ENCODE measurements around the gene ALK. TPM values are rescaled to one million over a fixed set of nuclear protein-coding genes. Genes with fewer than 3 reads are reported as not detected.

The ALK gene
- total and polyA plus RNA-seq, 2 donors (not counting 1 experiment from before 2014, with no cell fraction given), result not detected

- Mint-ChIP-seq H3K4me3 (no peak overlapping the region), H3K27me3 (peaks cover 16% of the 10 kb centered on the region), H3K27ac (no peak overlapping the region), H3K4me1 (no peaks in the 10 kb centered on the region), H3K9me3 (ENCODE audit: insufficient read depth) (peaks cover 3% of the 10 kb centered on the region)
- no peak overlapping the region for H2AFZ ChIP-seq (ENCODE audit: insufficient read depth, low read depth, low read length, poor library complexity, severe bottlenecking)
- no peaks in the 10 kb centered on the region for H4K20me1 ChIP-seq (ENCODE audit: control insufficient read depth, insufficient read depth, low read length, poor library complexity, severe bottlenecking)
- intact Hi-C loops (cut with micrococcal nuclease), result no loop called here
- H3K4me2 ChIP-seq (replicated peaks; ENCODE audit: low read depth, low read length, poor library complexity, severe bottlenecking), result no peak overlapping the region
- no peaks in the 10 kb centered on the region for H3K27me3 ChIP-seq (replicated peaks in 1 of 4; ENCODE audit: control extremely low read depth in 1 of 4, control insufficient read depth in 3 of 4, insufficient read depth in 4 of 4, low read length in 3 of 4)
- DNase-seq (no peak), ATAC-seq (ENCODE audit: low read depth) (no peak)
- POLR2A ChIA-PET, result no interaction called here
- 93% methylated on average over 2 of the region's 3 CpGs for WGBS (ENCODE audit: insufficient coverage)
- H3K79me2 ChIP-seq (ENCODE audit: control insufficient read depth, insufficient read depth, low read length), result no peaks in the 10 kb centered on the region
- no peak overlapping the region for H3K9ac ChIP-seq (ENCODE audit: low read length)
- H3K4me1 ChIP-seq (ENCODE audit: control insufficient read depth in 2 of 2, insufficient read depth in 2 of 2, low read length in 2 of 2), result no peaks in the 10 kb centered on the region
- CTCF ChIA-PET, result no interaction called here
- H3K36me3 ChIP-seq (replicated peaks in 1 of 2; ENCODE audit: control extremely low read depth in 1 of 2, control insufficient read depth in 1 of 2, extremely low read depth in 1 of 2, insufficient read depth in 2 of 2, low read length in 1 of 2), result no peaks in the 10 kb centered on the region
- no peak overlapping the region for H3K4me3 ChIP-seq (ENCODE audit: control extremely low read depth in 1 of 5, extremely low read depth in 1 of 5, insufficient read depth in 1 of 5, low read depth in 2 of 5, low read length in 4 of 5)
- H3K9me3 ChIP-seq (ENCODE audit: control extremely low read depth in 1 of 3, control insufficient read depth in 2 of 3, insufficient read depth in 1 of 3, low read length in 2 of 3), result no peaks in the 10 kb centered on the region
- H3K27ac ChIP-seq (ENCODE audit: low read length in 2 of 2), result no peak overlapping the region
- TF ChIP-seq CTCF (IDR thresholded peaks at IDR 0.05) (no peak), EZH2 (IDR thresholded peaks at IDR 0.05; ENCODE audit: borderline replicate concordance, insufficient read depth, low read depth, low read length, poor library complexity, severe bottlenecking) (no peak)
These were observed 458.0 kb downstream of the ALK start for GRCh38 chr2:29463181-29463900.

DNA sequence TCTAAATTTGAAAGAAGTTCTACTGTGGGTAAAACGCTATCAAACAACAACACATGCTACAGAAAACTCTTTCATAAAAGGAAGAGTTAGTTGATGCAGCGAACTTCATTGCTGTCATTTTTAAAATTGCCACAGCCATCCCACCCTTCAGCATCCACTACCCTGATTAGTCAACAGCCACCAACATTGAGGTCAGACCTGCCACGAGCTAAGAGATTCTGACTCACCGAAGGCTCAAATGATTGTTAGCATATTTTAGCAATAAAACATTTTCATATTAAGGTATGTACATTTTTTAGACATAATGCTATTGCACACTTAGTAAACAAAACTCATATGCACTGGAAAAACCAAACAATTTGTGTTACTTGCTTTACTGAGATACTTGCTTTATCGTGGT, 459.1 kb downstream of the ALK start:
- no CpG with 5 or more reads among the region's 5 CpGs for WGBS (ENCODE audit: insufficient coverage)
- no peak for DNase-seq
- intact Hi-C loops (cut with micrococcal nuclease), result no loop called here

More for the DNA sequence above, 459.1 kb downstream of the ALK start:
- no peak overlapping the region for H3K4me3 Mint-ChIP-seq
- H3K27me3 Mint-ChIP-seq, result peaks cover 16% of the 10 kb centered on the region
- H3K9ac ChIP-seq (ENCODE audit: low read length), result no peak overlapping the region
- no peaks in the 10 kb centered on the region for H3K4me1 Mint-ChIP-seq
- H3K4me3 ChIP-seq (ENCODE audit: control extremely low read depth in 1 of 5, extremely low read depth in 1 of 5, insufficient read depth in 1 of 5, low read depth in 2 of 5, low read length in 4 of 5), result no peak overlapping the region
- no peaks in the 10 kb centered on the region for H3K4me1 ChIP-seq (ENCODE audit: control insufficient read depth in 2 of 2, insufficient read depth in 2 of 2, low read length in 2 of 2)
- no peaks in the 10 kb centered on the region for H3K9me3 ChIP-seq (ENCODE audit: control extremely low read depth in 1 of 3, control insufficient read depth in 2 of 3, insufficient read depth in 1 of 3, low read length in 2 of 3)
- H3K27ac ChIP-seq (ENCODE audit: low read length in 2 of 2), result no peak overlapping the region
- ATAC-seq (ENCODE audit: low read depth), result no peak
- no peaks in the 10 kb centered on the region for H4K20me1 ChIP-seq (ENCODE audit: control insufficient read depth, insufficient read depth, low read length, poor library complexity, severe bottlenecking)
- H2AFZ ChIP-seq (ENCODE audit: insufficient read depth, low read depth, low read length, poor library complexity, severe bottlenecking), result no peak overlapping the region
- POLR2A ChIA-PET, result no interaction called here
- H3K79me2 ChIP-seq (ENCODE audit: control insufficient read depth, insufficient read depth, low read length), result no peaks in the 10 kb centered on the region
- TF ChIP-seq EZH2 (IDR thresholded peaks at IDR 0.05; ENCODE audit: borderline replicate concordance, insufficient read depth, low read depth, low read length, poor library complexity, severe bottlenecking) (no peak), CTCF (IDR thresholded peaks at IDR 0.05) (no peak)
- peaks cover 3% of the 10 kb centered on the region for H3K9me3 Mint-ChIP-seq (ENCODE audit: insufficient read depth)
- H3K36me3 ChIP-seq (replicated peaks in 1 of 2; ENCODE audit: control extremely low read depth in 1 of 2, control insufficient read depth in 1 of 2, extremely low read depth in 1 of 2, insufficient read depth in 2 of 2, low read length in 1 of 2), result no peaks in the 10 kb centered on the region
- CTCF ChIA-PET, result no interaction called here
- no peaks in the 10 kb centered on the region for H3K27me3 ChIP-seq (replicated peaks in 1 of 4; ENCODE audit: control extremely low read depth in 1 of 4, control insufficient read depth in 3 of 4, insufficient read depth in 4 of 4, low read length in 3 of 4)
- H3K27ac Mint-ChIP-seq, result no peak overlapping the region
- no peak overlapping the region for H3K4me2 ChIP-seq (replicated peaks; ENCODE audit: low read depth, low read length, poor library complexity, severe bottlenecking)
